Bronchial epithelial cell (primary cell): ENCODE results near the gene POU2F2. TPM values are rescaled to one million over a fixed set of nuclear protein-coding genes. Genes with fewer than 3 reads are reported as not detected.

Experiments used
- DNase-seq: peaks from one replicate; pipeline ENCODE4 v3.0.0-alpha.2; 2010; ENCODE audit warnings: low read depth
- FAIRE-seq: peaks from 2 replicates; lab custom pipeline; 2011; peaks lifted over from hg19 to GRCh38; lab: Jason Lieb, UNC
- H3K27me3 ChIP-seq: 2 replicates; pipeline ENCODE4 v1.5.1; 2011; ENCODE audit warnings: low read length; ENCODE audit not compliant: control insufficient read depth, insufficient read depth
- H3K36me3 ChIP-seq: 2 replicates; pipeline ENCODE4 v1.5.1; 2011; ENCODE audit warnings: low read length; ENCODE audit not compliant: control insufficient read depth, insufficient read depth
- H3K4me3 ChIP-seq: 2 replicates; pipeline ENCODE4 v1.5.1; 2011; ENCODE audit warnings: mild to moderate bottlenecking, low read depth, low read length, control low read depth
- CTCF ChIP-seq: IDR thresholded peaks from 2 replicates; pipeline ENCODE4 v1.5.1; 2011; ENCODE audit warnings: mild to moderate bottlenecking, moderate library complexity, low read length, control low read depth, inconsistent platforms; ENCODE audit not compliant: insufficient read depth, severe bottlenecking
- total RNA-seq: library from RNA; depleted of rRNA; stranded (reverse); fragments of >200 nt; gene quantifications from 2 replicates; pipeline ENCODE4 v1.2.1, GENCODE V29; 2014

POU2F2 gene
- total RNA-seq, 1 donor from 2014 or later = 0.53 TPM

GRCh38 chr19:42079886-42080763 lies 52.1 kb downstream of the POU2F2 start:
- no peak for DNase-seq
- peaks cover 28% of the 10 kb centered on the region for H3K36me3 ChIP-seq
- no peak for FAIRE-seq
- no peak for TF ChIP-seq CTCF
- H3K4me3 ChIP-seq = no peak overlapping the region
- H3K27me3 ChIP-seq = no peaks in the 10 kb centered on the region

GRCh38 chr19:42079276-42079669 lies 53.0 kb downstream of the POU2F2 start:
- Histone ChIP-seq H3K4me3 (no peak overlapping the region), H3K36me3 (peaks cover 28% of the 10 kb centered on the region), H3K27me3 (no peaks in the 10 kb centered on the region)
- DNase-seq (no peak), FAIRE-seq (peak; percentile 58)
- TF ChIP-seq CTCF = no peak

GRCh38 chr19:42078538-42079275 lies 53.5 kb downstream of the POU2F2 start:
- Histone ChIP-seq H3K27me3 (no peaks in the 10 kb centered on the region), H3K4me3 (no peak overlapping the region), H3K36me3 (peaks cover 28% of the 10 kb centered on the region)
- DNase-seq (no peak), FAIRE-seq (no peak)
- TF ChIP-seq CTCF = no peak

DNA sequence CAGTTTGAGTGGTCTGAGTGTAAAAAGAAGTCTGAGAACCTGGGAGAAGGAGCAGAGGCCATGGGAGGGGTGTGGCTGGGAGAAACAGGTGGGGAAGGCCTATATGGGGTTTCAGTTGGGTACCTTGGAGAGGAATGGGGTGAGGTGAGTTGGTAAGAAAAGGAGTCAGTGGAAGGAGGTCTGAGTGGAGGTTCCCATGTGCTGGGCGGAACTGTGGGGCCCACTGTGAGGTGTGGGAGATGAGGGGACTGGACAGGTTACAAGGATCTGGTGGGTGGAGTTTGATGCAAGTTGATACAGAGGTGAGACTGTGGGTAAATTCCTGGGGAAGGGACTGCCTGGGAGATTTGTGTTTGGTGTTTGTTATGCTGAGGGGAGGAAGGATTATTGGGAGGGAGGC lies 54.2 kb downstream of the POU2F2 start:
- Histone ChIP-seq H3K36me3 (peaks cover 28% of the 10 kb centered on the region), H3K27me3 (no peaks in the 10 kb centered on the region), H3K4me3 (no peak overlapping the region)
- DNase-seq (no peak), FAIRE-seq (no peak)
- TF ChIP-seq CTCF = no peak

GRCh38 chr19:42076380-42076944 lies 55.8 kb downstream of the POU2F2 start:
- Histone ChIP-seq H3K27me3 (no peaks in the 10 kb centered on the region), H3K36me3 (peaks cover 27% of the 10 kb centered on the region), H3K4me3 (peak overlapping the region; percentile 88)
- DNase-seq = no peak
- no peak for FAIRE-seq
- TF ChIP-seq CTCF = no peak
